ENCODE measurements around the gene ZSCAN31.
A peak's percentile ranks its signal among the peaks of the same experiment; 100 is the strongest.
"Not testable (repeated sequence)": the region's sequence is repeated elsewhere in the genome, so short reads cannot be mapped to it uniquely, and the experiment has no call there.

The ZSCAN31 gene

GRCh38 chr6:28323813-28324424 lies 12.0 kb downstream of the ZSCAN31 start:
- DNase-seq: no peak

- no peak for DNase-seq
Measured at GRCh38 chr6:28322661-28323060, 13.3 kb downstream of the ZSCAN31 start.

GRCh38 chr6:28317866-28318265 lies 18.1 kb downstream of the ZSCAN31 start:
- not testable (repeated sequence) for DNase-seq

GRCh38 chr6:28315628-28316027 lies 20.3 kb downstream of the ZSCAN31 start:
- DNase-seq: no peak

GRCh38 chr6:28312939-28313338 lies 23.0 kb downstream of the ZSCAN31 start:
- DNase-seq: no peak

- no peak for DNase-seq
Measured at GRCh38 chr6:28311139-28311823, 24.7 kb downstream of the ZSCAN31 start.

GRCh38 chr6:28306363-28306762 lies 29.6 kb downstream of the ZSCAN31 start:
- not testable (repeated sequence) for DNase-seq

GRCh38 chr6:28303570-28303969 lies 32.4 kb downstream of the ZSCAN31 start:
- DNase-seq: no peak

- no peak for DNase-seq
Measured at GRCh38 chr6:28296520-28297060, 39.4 kb downstream of the ZSCAN31 start.

GRCh38 chr6:28295326-28295725 lies 40.6 kb downstream of the ZSCAN31 start:
- DNase-seq: no peak

GRCh38 chr6:28291573-28291972 lies 44.4 kb downstream of the ZSCAN31 start:
- DNase-seq: no peak

GRCh38 chr6:28282926-28283325 lies 53.0 kb downstream of the ZSCAN31 start:
- no peak for DNase-seq

GRCh38 chr6:28281288-28282064 lies 54.5 kb downstream of the ZSCAN31 start, which contains the start of gene PGBD1:
Gene PGBD1, plus strand, starts transcription at chr6:28281572. Its CDS starts 2,242 bp downstream, at chr6:28283814.
- peak in 46 of 51 donors; percentile 1 to 70 (median 40) for DNase-seq

GRCh38 chr6:28280595-28281287 lies 55.2 kb downstream of the ZSCAN31 start:
- no peak for DNase-seq

GRCh38 chr6:28277746-28278145 lies 58.2 kb downstream of the ZSCAN31 start:
- DNase-seq: no peak

GRCh38 chr6:28274888-28275287 lies 61.1 kb downstream of the ZSCAN31 start:
- no peak for DNase-seq
